GM12878 (cell line): ENCODE measurements around the gene RNU5B-1. TPM values are rescaled to one million over a fixed set of nuclear protein-coding genes. Genes with fewer than 3 reads are reported as not detected.

Source experiments
- ATAC-seq: fragments of 200-7000 bp; cut with Tn5 transposase; 3 replicates; pipeline ENCODE4 v1.9.1; 2020; ENCODE audit warnings: mild to moderate bottlenecking, moderate library complexity
- BruUV-seq: library from RNA; stranded (reverse); fragments of 400-500 nt; replicated peaks from 2 replicates; lab custom pipeline; 2021; lab: Mats Ljungman, UMichigan
- CTCF ChIA-PET: fragments of 300-600 bp; sonication (Branson Sonifier 250); formaldehyde crosslinking; extraction: SDS; loops from one replicate; lab custom pipeline; 2021; ENCODE audit warnings: inconsistent platforms; lab: Yijun Ruan, JAX
- POLR2A ChIA-PET: fragments of 350-600 bp; formaldehyde crosslinking; extraction: SDS; loops from one replicate; lab custom pipeline; 2021; ENCODE audit warnings: inconsistent platforms; lab: Charles Lee
- RAD21 ChIA-PET: fragments of 300-600 bp; sonication (Branson Sonifier 250); formaldehyde crosslinking; loops from one replicate; lab custom pipeline; 2023; ENCODE audit warnings: antibody characterized with exemption; ENCODE audit not compliant: unreplicated experiment; lab: Charles Lee
- SMC1A ChIA-PET: fragments of 300-600 bp; sonication (Branson Sonifier 250); formaldehyde crosslinking; loops from one replicate; lab custom pipeline; 2023; ENCODE audit not compliant: unreplicated experiment, uncharacterized antibody; lab: Charles Lee
- DNase-seq: peaks from one replicate; pipeline ENCODE4 v3.0.0-alpha.2; 2011; ENCODE audit warnings: low read depth, low spot score
- FAIRE-seq: peaks from 3 replicates; lab custom pipeline; 2011; peaks lifted over from hg19 to GRCh38; lab: Jason Lieb, UNC
- H2AFZ ChIP-seq: 2 replicates; pipeline ENCODE4 v1.6.0; 2011; ENCODE audit warnings: low read depth, low read length, control low read depth; ENCODE audit not compliant: control insufficient read depth
- H3K27ac ChIP-seq: 2 replicates; pipeline ENCODE4 v1.5.1; 2011; ENCODE audit warnings: control low read depth; ENCODE audit not compliant: control insufficient read depth, insufficient read depth
- H3K27me3 ChIP-seq, 2 experiments: replicated peaks in 1 of 2; 2 replicates each; pipeline versions ENCODE4 v1.6.0 to v1.6.1; 2011; ENCODE audit warnings: low read length in 1 of 2; ENCODE audit not compliant: control insufficient read depth in 2 of 2, insufficient read depth in 2 of 2
- H3K36me3 ChIP-seq, 2 experiments: 2 replicates each; pipeline ENCODE4 v1.5.1; 2011; ENCODE audit warnings: low read length in 1 of 2; ENCODE audit not compliant: control insufficient read depth in 2 of 2, insufficient read depth in 2 of 2
- H3K4me1 ChIP-seq: 2 replicates; pipeline ENCODE4 v1.6.1; 2011; ENCODE audit warnings: mild to moderate bottlenecking, low read length, moderate library complexity, mixed read lengths; ENCODE audit not compliant: control insufficient read depth, insufficient read depth
- H3K4me2 ChIP-seq: 2 replicates; pipeline ENCODE4 v1.6.0; 2011; ENCODE audit warnings: control low read depth; ENCODE audit not compliant: control insufficient read depth, insufficient read depth
- H3K4me3 ChIP-seq: fragments of 200-600 bp; sonication (generic); 2 replicates; pipeline ENCODE4 v1.5.1; 2016
- H3K79me2 ChIP-seq: 2 replicates; pipeline ENCODE4 v1.6.0; 2011; ENCODE audit warnings: low read length; ENCODE audit not compliant: control insufficient read depth, insufficient read depth
- H3K9ac ChIP-seq: 2 replicates; pipeline ENCODE4 v1.8.0; 2011; ENCODE audit warnings: low read length, control low read depth, mixed read lengths; ENCODE audit not compliant: control insufficient read depth, insufficient read depth
- H3K9me3 ChIP-seq: replicated peaks from 3 replicates; pipeline ENCODE4 v1.5.1; 2011; ENCODE audit warnings: mild to moderate bottlenecking, low read length; ENCODE audit not compliant: control insufficient read depth, insufficient read depth
- H4K20me1 ChIP-seq: 2 replicates; pipeline ENCODE4 v1.6.0; 2011; ENCODE audit not compliant: control insufficient read depth, insufficient read depth
- BHLHE40 ChIP-seq, 2 experiments: fragments of 450-650 bp in 1 of 2; IDR thresholded peaks; 2 replicates each; pipeline ENCODE4 v1.6.1; 2011 to 2017; ENCODE audit warnings: low read depth in 2 of 2, borderline replicate concordance in 1 of 2, improper control_type of control experiment in 1 of 2, low read length in 1 of 2, mild to moderate bottlenecking in 1 of 2
- CBX5 ChIP-seq: sonication (generic); IDR thresholded peaks from 2 replicates; pipeline ENCODE4 v1.6.1; 2016; ENCODE audit warnings: low read depth, moderate library complexity, mild to moderate bottlenecking, inconsistent platforms
- NFYB ChIP-seq: IDR thresholded peaks from 2 replicates; pipeline ENCODE4 v1.6.1; 2011; ENCODE audit warnings: low read depth, mild to moderate bottlenecking, low read length, improper control_type of control experiment, moderate library complexity; ENCODE audit not compliant: insufficient read depth
- YBX1 ChIP-seq: fragments of 450-650 bp; IDR thresholded peaks from 2 replicates; pipeline ENCODE4 v1.6.1; 2016; ENCODE audit warnings: antibody characterized with exemption
- WGBS: methylation state at CpG from one replicate; pipeline ENCODE4 v1.1.6; 2016; ENCODE audit warnings: low lambda C conversion rate; ENCODE audit not compliant: insufficient replicate concordance, insufficient coverage; ENCODE audit errors: missing lambda C conversion rate; 5-methylcytosine and 5-hydroxymethylcytosine counted together
- in situ Hi-C: fragments of 300-500 bp; cut with MboI; formaldehyde crosslinking; loops from 9 replicates; pipeline ENCODE4 v1.14.3; 2018; ENCODE audit warnings: mixed read lengths
- intact Hi-C: fragments of 100-400 bp; cut with micrococcal nuclease; formaldehyde crosslinking; loops from one replicate; pipeline ENCODE4 v1.14.2; 2022; ENCODE audit not compliant: unreplicated experiment
- polyA plus RNA-seq, 11 experiments: library from polyadenylated mRNA; depleted of rRNA in 4 of 11; unstranded in 6 of 11; stranded (reverse) in 5 of 11; fragments of >200 nt; fragmentation: Nextera tagmentation in 4 of 11; fragmentation: Illumina TruSeq in 1 of 11; extraction: Ambion mirVana in 4 of 11; extraction: Trizol in 1 of 11; gene quantifications; 1 replicate in 1 of 11; 2 replicates in 10 of 11; pipeline versions ENCODE4 v1.2.1 to v1.2.3, GENCODE V29; 2011 to 2016; ENCODE audit warnings: inconsistent platforms in 2 of 11, missing spikeins in 2 of 11, low read depth in 1 of 11
- total RNA-seq, 4 experiments: library from RNA; depleted of rRNA in 3 of 4; stranded (reverse); fragments of >200 nt in 3 of 4; fragmentation: Illumina TruSeq in 1 of 4; extraction: Trizol in 1 of 4; gene quantifications; 2 replicates each; pipeline versions ENCODE4 v1.2.1 to v1.2.3, GENCODE V29; 2013 to 2021
- TF ChIP-seq, protein P1 (sequence below): fragments of 450-650 bp; IDR thresholded peaks from 2 replicates; pipeline ENCODE4 v1.6.1; 2016; ENCODE audit warnings: mild to moderate bottlenecking, moderate library complexity, borderline replicate concordance
- TF ChIP-seq, protein P2 (sequence below): fragments of 450-650 bp; IDR thresholded peaks from 2 replicates; pipeline ENCODE4 v1.6.1; 2017; ENCODE audit warnings: borderline replicate concordance

Gene RNU5B-1
- total and polyA plus RNA-seq, 10 of the 15 experiments (the other 5 are each of a cell fraction or from before 2014, with no cell fraction given) = 19.1 TPM; not detected in 9

DNA sequence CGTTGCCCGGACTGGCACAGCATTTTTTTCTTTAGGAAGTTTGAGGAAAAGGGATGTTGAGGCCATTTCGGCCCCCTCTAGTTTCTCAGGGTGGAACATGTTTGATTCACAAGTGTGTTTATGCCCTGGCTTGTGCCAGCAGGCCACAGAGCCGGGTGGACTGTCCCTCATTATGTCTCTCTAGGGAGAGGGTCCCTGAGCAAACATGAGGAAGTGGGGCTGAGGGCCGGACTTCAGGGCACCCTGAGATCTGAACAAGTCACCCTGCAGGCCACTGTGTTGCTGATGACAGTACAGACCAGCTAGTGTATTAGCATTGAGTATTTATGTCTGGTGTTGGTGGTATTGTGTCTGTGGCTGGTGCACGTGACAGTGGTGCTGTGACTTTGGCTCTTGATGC is 34.9 kb downstream of the RNU5B-1 start:
- no peaks in the 10 kb centered on the region for H4K20me1 ChIP-seq
- ChIA-PET SMC1A (no interaction called here), RAD21 (no interaction called here), CTCF (interaction anchor here (1.7 kb wide), 1 partner anchor 18 kb away, joined by 6 read pairs; no protein-coding TSS in a partner anchor), POLR2A (no interaction called here)
- H3K27me3 ChIP-seq = peaks cover 2 to 4% of the 10 kb centered on the region in 2 experiments; a peak in 3 of 4 replicates
- H3K27ac ChIP-seq = no peak overlapping the region
- H3K9ac ChIP-seq = no peak overlapping the region
- no peak for DNase-seq
- in situ Hi-C loops (no loop called here), intact Hi-C loops (no loop called here)
- peaks cover 6% of the 10 kb centered on the region for H3K4me1 ChIP-seq
- no peaks in the 10 kb centered on the region for H3K36me3 ChIP-seq
- 2% methylated on average over 6 of the region's 6 CpGs for WGBS
- no TSS peak for BruUV-seq
- ATAC-seq = no peak
- H3K79me2 ChIP-seq = no peaks in the 10 kb centered on the region
- no peak overlapping the region for H2AFZ ChIP-seq
- H3K9me3 ChIP-seq = no peaks in the 10 kb centered on the region
- FAIRE-seq = no peak
- no peak overlapping the region for H3K4me3 ChIP-seq
- no peak for TF ChIP-seq YBX1
- TF ChIP-seq, protein P1, sequence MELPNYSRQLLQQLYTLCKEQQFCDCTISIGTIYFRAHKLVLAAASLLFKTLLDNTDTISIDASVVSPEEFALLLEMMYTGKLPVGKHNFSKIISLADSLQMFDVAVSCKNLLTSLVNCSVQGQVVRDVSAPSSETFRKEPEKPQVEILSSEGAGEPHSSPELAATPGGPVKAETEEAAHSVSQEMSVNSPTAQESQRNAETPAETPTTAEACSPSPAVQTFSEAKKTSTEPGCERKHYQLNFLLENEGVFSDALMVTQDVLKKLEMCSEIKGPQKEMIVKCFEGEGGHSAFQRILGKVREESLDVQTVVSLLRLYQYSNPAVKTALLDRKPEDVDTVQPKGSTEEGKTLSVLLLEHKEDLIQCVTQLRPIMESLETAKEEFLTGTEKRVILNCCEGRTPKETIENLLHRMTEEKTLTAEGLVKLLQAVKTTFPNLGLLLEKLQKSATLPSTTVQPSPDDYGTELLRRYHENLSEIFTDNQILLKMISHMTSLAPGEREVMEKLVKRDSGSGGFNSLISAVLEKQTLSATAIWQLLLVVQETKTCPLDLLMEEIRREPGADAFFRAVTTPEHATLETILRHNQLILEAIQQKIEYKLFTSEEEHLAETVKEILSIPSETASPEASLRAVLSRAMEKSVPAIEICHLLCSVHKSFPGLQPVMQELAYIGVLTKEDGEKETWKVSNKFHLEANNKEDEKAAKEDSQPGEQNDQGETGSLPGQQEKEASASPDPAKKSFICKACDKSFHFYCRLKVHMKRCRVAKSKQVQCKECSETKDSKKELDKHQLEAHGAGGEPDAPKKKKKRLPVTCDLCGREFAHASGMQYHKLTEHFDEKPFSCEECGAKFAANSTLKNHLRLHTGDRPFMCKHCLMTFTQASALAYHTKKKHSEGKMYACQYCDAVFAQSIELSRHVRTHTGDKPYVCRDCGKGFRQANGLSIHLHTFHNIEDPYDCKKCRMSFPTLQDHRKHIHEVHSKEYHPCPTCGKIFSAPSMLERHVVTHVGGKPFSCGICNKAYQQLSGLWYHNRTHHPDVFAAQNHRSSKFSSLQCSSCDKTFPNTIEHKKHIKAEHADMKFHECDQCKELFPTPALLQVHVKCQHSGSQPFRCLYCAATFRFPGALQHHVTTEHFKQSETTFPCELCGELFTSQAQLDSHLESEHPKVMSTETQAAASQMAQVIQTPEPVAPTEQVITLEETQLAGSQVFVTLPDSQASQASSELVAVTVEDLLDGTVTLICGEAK = no peak
- no peak for TF ChIP-seq CBX5
- TF ChIP-seq, protein P2, sequence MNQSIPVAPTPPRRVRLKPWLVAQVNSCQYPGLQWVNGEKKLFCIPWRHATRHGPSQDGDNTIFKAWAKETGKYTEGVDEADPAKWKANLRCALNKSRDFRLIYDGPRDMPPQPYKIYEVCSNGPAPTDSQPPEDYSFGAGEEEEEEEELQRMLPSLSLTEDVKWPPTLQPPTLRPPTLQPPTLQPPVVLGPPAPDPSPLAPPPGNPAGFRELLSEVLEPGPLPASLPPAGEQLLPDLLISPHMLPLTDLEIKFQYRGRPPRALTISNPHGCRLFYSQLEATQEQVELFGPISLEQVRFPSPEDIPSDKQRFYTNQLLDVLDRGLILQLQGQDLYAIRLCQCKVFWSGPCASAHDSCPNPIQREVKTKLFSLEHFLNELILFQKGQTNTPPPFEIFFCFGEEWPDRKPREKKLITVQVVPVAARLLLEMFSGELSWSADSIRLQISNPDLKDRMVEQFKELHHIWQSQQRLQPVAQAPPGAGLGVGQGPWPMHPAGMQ = no peak
- peak; percentile 23 to 56; a peak in 2 of 4 replicates for TF ChIP-seq BHLHE40 (IDR thresholded peaks at IDR 0.05; ENCODE audit: borderline replicate concordance in 1 of 2, low read depth in 2 of 2, low read length in 1 of 2)
- no peak for TF ChIP-seq NFYB
- no peak overlapping the region for H3K4me2 ChIP-seq
